ENCODE measurements around the gene GHITM. TPM values are rescaled to one million over a fixed set of nuclear protein-coding genes. Genes with fewer than 3 reads are reported as not detected.
"Not testable (repeated sequence)": the region's sequence is repeated elsewhere in the genome, so short reads cannot be mapped to it uniquely, and the experiment has no call there.

GHITM gene
- total RNA-seq, 6 experiments from 2014 or later, result 133 to 231 (median 166) TPM

- H3K9me3 ChIP-seq, result no peaks in the 10 kb centered on the region
- TF ChIP-seq CTCF (IDR thresholded peaks at IDR 0.05) (no peak), POLR2A (IDR thresholded peaks at IDR 0.05) (no peak)
- DNase-seq, result no peak
- no peak for ATAC-seq
- no CpG with 5 or more reads among the region's 4 CpGs for WGBS (ENCODE audit: insufficient coverage, low coverage, low lambda C conversion rate, missing lambda C conversion rate)
- no peak overlapping the region for H3K4me3 ChIP-seq
- intact Hi-C loops (cut with DNase I), result no loop called here
- H3K27me3 ChIP-seq, result no peaks in the 10 kb centered on the region
- no peak overlapping the region for H3K27ac ChIP-seq
- H3K36me3 ChIP-seq, result no peaks in the 10 kb centered on the region
- no peaks in the 10 kb centered on the region for H3K4me1 ChIP-seq
These were observed 27.4 kb downstream of the GHITM start for GRCh38 chr10:84166620-84167288.

DNA sequence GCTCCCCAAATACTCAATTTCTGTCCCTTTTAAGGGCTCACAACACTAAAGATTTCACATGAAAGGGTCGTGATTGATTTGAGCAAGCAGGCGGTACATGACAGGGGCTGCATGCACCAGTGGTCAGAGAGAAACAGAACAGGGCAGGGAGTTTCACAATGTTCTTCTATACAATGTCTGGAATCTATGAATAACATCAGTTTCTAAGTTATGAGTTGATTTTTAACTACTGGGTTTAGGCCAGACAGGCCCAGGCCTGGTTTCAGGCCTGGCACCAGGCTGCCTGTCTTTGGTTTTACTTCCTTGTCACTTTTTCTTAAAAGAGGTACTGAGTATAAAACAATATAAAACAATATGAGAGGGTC lies 28.0 kb downstream of the GHITM start:
- ATAC-seq; H3K4me1 ChIP-seq; H3K27me3 ChIP-seq; intact Hi-C loops (cut with DNase I); H3K36me3 ChIP-seq; H3K9me3 ChIP-seq; H3K4me3 ChIP-seq; H3K27ac ChIP-seq; DNase-seq: not testable (repeated sequence)
- no CpG with 5 or more reads among the region's 2 CpGs for WGBS (ENCODE audit: insufficient coverage, low coverage, low lambda C conversion rate, missing lambda C conversion rate)

DNA sequence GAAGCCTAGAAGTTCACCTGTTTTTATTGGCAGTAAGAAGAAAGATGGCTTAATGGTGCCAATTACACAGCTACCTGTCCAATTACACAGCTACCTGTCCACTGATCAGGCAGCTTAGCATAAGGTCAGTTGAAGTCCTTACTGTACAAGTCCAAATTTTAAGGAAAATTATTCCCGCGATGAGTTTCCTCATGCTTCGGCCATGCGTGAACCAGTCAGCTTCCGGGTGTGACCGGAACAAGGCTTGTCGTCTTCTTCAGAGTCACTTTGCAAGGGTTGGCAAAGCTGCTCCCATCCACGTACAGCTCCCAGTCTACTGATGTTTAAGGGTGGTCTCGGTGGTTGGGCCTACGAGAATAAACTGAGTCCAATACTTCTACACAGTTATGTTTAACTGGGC lies 29.1 kb downstream of the GHITM start:
- ATAC-seq; H3K4me1 ChIP-seq; DNase-seq; intact Hi-C loops (cut with DNase I); H3K27me3 ChIP-seq; H3K4me3 ChIP-seq; H3K36me3 ChIP-seq; H3K27ac ChIP-seq; H3K9me3 ChIP-seq: not testable (repeated sequence)
- WGBS (ENCODE audit: insufficient coverage, low coverage, low lambda C conversion rate, missing lambda C conversion rate), result 88% methylated on average over 10 of the region's 10 CpGs

- H3K9me3 ChIP-seq; ATAC-seq; H3K4me3 ChIP-seq; H3K36me3 ChIP-seq; H3K27me3 ChIP-seq; H3K27ac ChIP-seq; H3K4me1 ChIP-seq; DNase-seq; intact Hi-C loops (cut with DNase I): not testable (repeated sequence)
- 61% methylated on average over 2 of the region's 2 CpGs for WGBS (ENCODE audit: insufficient coverage, low coverage, low lambda C conversion rate, missing lambda C conversion rate)
These were observed 31.9 kb downstream of the GHITM start for GRCh38 chr10:84171237-84171636.

GRCh38 chr10:84171700-84172466 lies 32.6 kb downstream of the GHITM start:
- H3K4me3 ChIP-seq; intact Hi-C loops (cut with DNase I); H3K4me1 ChIP-seq; ATAC-seq; H3K27me3 ChIP-seq; H3K36me3 ChIP-seq; H3K27ac ChIP-seq; H3K9me3 ChIP-seq; DNase-seq: not testable (repeated sequence)
- 76% methylated on average over 7 of the region's 21 CpGs for WGBS (ENCODE audit: insufficient coverage, low coverage, low lambda C conversion rate, missing lambda C conversion rate)

DNA sequence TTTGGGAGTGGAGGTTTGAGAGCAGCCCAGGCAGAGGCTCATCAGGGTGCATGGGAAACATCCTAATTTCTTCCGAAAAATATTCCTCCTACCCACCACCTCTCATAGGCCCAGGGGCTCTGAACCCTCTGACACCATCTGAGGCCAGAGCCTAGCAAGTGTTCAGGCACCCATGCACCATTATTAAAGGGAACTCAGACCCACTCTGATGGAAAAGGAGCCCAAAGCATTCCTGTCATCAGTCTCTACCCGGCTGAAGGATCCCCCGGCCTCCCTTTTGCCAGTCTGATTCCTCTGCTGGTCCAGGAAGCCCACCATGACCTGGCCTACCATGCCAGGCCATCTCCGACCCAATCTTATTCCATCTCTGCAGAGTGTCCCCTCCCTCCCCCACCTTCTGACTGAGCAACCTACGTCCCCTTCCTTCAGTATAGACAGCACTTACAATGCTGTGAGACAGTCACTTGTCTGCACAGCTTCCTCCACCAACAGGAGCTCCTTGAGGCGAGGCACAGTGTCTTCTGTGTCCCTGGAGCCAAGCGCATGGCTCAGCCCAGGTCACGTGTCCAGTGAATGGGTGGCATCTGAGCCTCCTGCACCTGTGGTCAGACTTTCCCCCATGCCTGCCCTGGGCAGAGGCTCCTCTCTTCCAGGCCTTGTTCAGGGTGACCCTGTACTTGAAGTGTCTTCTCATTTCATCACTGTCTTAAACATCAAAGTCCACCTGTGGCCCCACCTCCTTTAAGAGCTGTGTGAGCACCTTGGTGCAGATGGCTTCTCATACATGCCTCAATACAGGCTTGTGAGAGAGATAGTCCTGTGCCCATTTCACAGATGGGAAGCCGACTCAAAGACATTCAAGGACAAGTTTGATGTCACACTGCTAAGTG lies 33.4 kb downstream of the GHITM start:
- no peak for TF ChIP-seq POLR2A (IDR thresholded peaks at IDR 0.05)
- no peak for TF ChIP-seq CTCF (IDR thresholded peaks at IDR 0.05)
- Histone ChIP-seq H3K27me3 (no peaks in the 10 kb centered on the region), H3K36me3 (no peaks in the 10 kb centered on the region), H3K4me3 (no peak overlapping the region), H3K9me3 (no peaks in the 10 kb centered on the region), H3K4me1 (no peaks in the 10 kb centered on the region), H3K27ac (no peak overlapping the region)
- no peak for ATAC-seq
- intact Hi-C loops (cut with DNase I), result no loop called here
- no peak for DNase-seq
- 65% methylated on average over 5 of the region's 9 CpGs for WGBS (ENCODE audit: insufficient coverage, low coverage, low lambda C conversion rate, missing lambda C conversion rate)
